ES-I3 (cell line): ENCODE data around the gene ROBO1.

Experiments
- H3K36me3 ChIP-seq: 2 replicates; pipeline ENCODE4 v1.6.1; 2013; ENCODE audit warnings: mild to moderate bottlenecking, low read length, control low read depth, moderate library complexity; ENCODE audit not compliant: insufficient read depth
- H3K4me1 ChIP-seq: 2 replicates; pipeline ENCODE4 v1.6.1; 2013; ENCODE audit warnings: mild to moderate bottlenecking, control low read depth, low read length; ENCODE audit not compliant: insufficient read depth
- H3K9ac ChIP-seq: 2 replicates; pipeline ENCODE4 v1.6.1; 2013; ENCODE audit warnings: low read depth, mild to moderate bottlenecking, low read length, moderate library complexity
- H3K9me3 ChIP-seq: 2 replicates; pipeline ENCODE4 v1.6.1; 2013; ENCODE audit warnings: mild to moderate bottlenecking, low read length, moderate library complexity; ENCODE audit not compliant: control insufficient read depth, insufficient read depth

Gene ROBO1

GRCh38 chr3:78718707-78719106, 1049.1 kb downstream of the ROBO1 start:
- Histone ChIP-seq H3K4me1 (no peaks in the 10 kb centered on the region), H3K9ac (no peak overlapping the region), H3K9me3 (no peaks in the 10 kb centered on the region; the same call in 1 of the 2 replicates), H3K36me3 (no peaks in the 10 kb centered on the region)

GRCh38 chr3:78717041-78717440, 1050.8 kb downstream of the ROBO1 start:
- H3K9me3 ChIP-seq, result no peaks in the 10 kb centered on the region; the same call in 1 of the 2 replicates
- no peaks in the 10 kb centered on the region for H3K4me1 ChIP-seq
- no peak overlapping the region for H3K9ac ChIP-seq
- no peaks in the 10 kb centered on the region for H3K36me3 ChIP-seq

GRCh38 chr3:78712941-78713340, 1054.9 kb downstream of the ROBO1 start:
- Histone ChIP-seq H3K9me3 (no peaks in the 10 kb centered on the region; the same call in 1 of the 2 replicates), H3K4me1 (no peaks in the 10 kb centered on the region), H3K9ac (no peak overlapping the region), H3K36me3 (no peaks in the 10 kb centered on the region)

- Histone ChIP-seq H3K36me3 (no peaks in the 10 kb centered on the region), H3K9ac (no peak overlapping the region), H3K4me1 (no peaks in the 10 kb centered on the region), H3K9me3 (no peaks in the 10 kb centered on the region; the same call in 1 of the 2 replicates)
Measured at GRCh38 chr3:78712270-78712669, 1055.5 kb downstream of the ROBO1 start.

GRCh38 chr3:78708565-78709073, 1059.2 kb downstream of the ROBO1 start:
- Histone ChIP-seq H3K4me1 (no peaks in the 10 kb centered on the region), H3K9me3 (no peaks in the 10 kb centered on the region), H3K36me3 (no peaks in the 10 kb centered on the region), H3K9ac (no peak overlapping the region)

GRCh38 chr3:78707609-78708008, 1060.2 kb downstream of the ROBO1 start:
- Histone ChIP-seq H3K4me1 (no peaks in the 10 kb centered on the region), H3K9me3 (no peaks in the 10 kb centered on the region)

GRCh38 chr3:78706906-78707523, 1060.8 kb downstream of the ROBO1 start:
- Histone ChIP-seq H3K4me1 (no peaks in the 10 kb centered on the region), H3K9me3 (no peaks in the 10 kb centered on the region), H3K36me3 (no peaks in the 10 kb centered on the region), H3K9ac (no peak overlapping the region)

More at GRCh38 chr3:78707609-78708008, 1060.2 kb downstream of the ROBO1 start:
- no peaks in the 10 kb centered on the region for H3K36me3 ChIP-seq
- H3K9ac ChIP-seq, result no peak overlapping the region

- Histone ChIP-seq H3K4me1 (no peaks in the 10 kb centered on the region), H3K36me3 (no peaks in the 10 kb centered on the region), H3K9ac (no peak overlapping the region), H3K9me3 (no peaks in the 10 kb centered on the region)
Measured at GRCh38 chr3:78703944-78704343, 1063.9 kb downstream of the ROBO1 start.

- H3K36me3 ChIP-seq, result no peaks in the 10 kb centered on the region; the same call in 1 of the 2 replicates
- no peaks in the 10 kb centered on the region for H3K9me3 ChIP-seq
- no peaks in the 10 kb centered on the region for H3K4me1 ChIP-seq
- H3K9ac ChIP-seq, result no peak overlapping the region
Measured at GRCh38 chr3:78701537-78701936, 1066.3 kb downstream of the ROBO1 start.

GRCh38 chr3:78698431-78698830, 1069.4 kb downstream of the ROBO1 start:
- Histone ChIP-seq H3K36me3 (no peaks in the 10 kb centered on the region; the same call in 1 of the 2 replicates), H3K4me1 (no peaks in the 10 kb centered on the region), H3K9me3 (no peaks in the 10 kb centered on the region), H3K9ac (no peak overlapping the region)

- H3K4me1 ChIP-seq, result no peaks in the 10 kb centered on the region
- no peaks in the 10 kb centered on the region; the same call in 1 of the 2 replicates for H3K36me3 ChIP-seq
- H3K9ac ChIP-seq, result no peak overlapping the region
- no peaks in the 10 kb centered on the region for H3K9me3 ChIP-seq
Measured at GRCh38 chr3:78697426-78697825, 1070.4 kb downstream of the ROBO1 start.

GRCh38 chr3:78690766-78691165, 1077.0 kb downstream of the ROBO1 start:
- Histone ChIP-seq H3K36me3 (no peaks in the 10 kb centered on the region), H3K4me1 (no peaks in the 10 kb centered on the region), H3K9me3 (no peaks in the 10 kb centered on the region), H3K9ac (no peak overlapping the region)

GRCh38 chr3:78689378-78689777, 1078.4 kb downstream of the ROBO1 start:
- Histone ChIP-seq H3K36me3 (no peaks in the 10 kb centered on the region), H3K4me1 (no peaks in the 10 kb centered on the region), H3K9ac (no peak overlapping the region), H3K9me3 (no peaks in the 10 kb centered on the region)

- H3K9ac ChIP-seq, result no peak overlapping the region
- no peaks in the 10 kb centered on the region for H3K4me1 ChIP-seq
- H3K9me3 ChIP-seq, result no peaks in the 10 kb centered on the region
- H3K36me3 ChIP-seq, result no peaks in the 10 kb centered on the region
Measured at GRCh38 chr3:78687520-78687919, 1080.3 kb downstream of the ROBO1 start.

- no peaks in the 10 kb centered on the region for H3K9me3 ChIP-seq
- H3K36me3 ChIP-seq, result no peaks in the 10 kb centered on the region
- H3K9ac ChIP-seq, result no peak overlapping the region
- H3K4me1 ChIP-seq, result no peaks in the 10 kb centered on the region
Measured at GRCh38 chr3:78683284-78683683, 1084.5 kb downstream of the ROBO1 start.
